ENCODE measurements around the gene SPECC1L. TPM values are rescaled to one million over a fixed set of nuclear protein-coding genes. Genes with fewer than 3 reads are reported as not detected.

The SPECC1L gene
- total and polyA plus RNA-seq, 10 of the 15 experiments (the other 5 are each of a cell fraction or from before 2014, with no cell fraction given), result 1.9 to 40.6 (median 19.1) TPM

- ChIA-PET POLR2A (no interaction called here), RAD21 (ENCODE audit: unreplicated experiment) (no interaction called here), SMC1A (ENCODE audit: uncharacterized antibody, unreplicated experiment) (interaction anchor here (0.6 to 2.4 kb wide), 4 partner anchors 18 to 108 kb away, joined by 3 to 9 read pairs (median 4); no protein-coding TSS in a partner anchor), CTCF (interaction anchor here (1.2 to 1.7 kb wide), 2 partner anchors 19 to 105 kb away, joined by 3 read pairs; no protein-coding TSS in a partner anchor)
- Histone ChIP-seq H3K4me2 (ENCODE audit: control insufficient read depth, insufficient read depth) (no peak overlapping the region), H3K9me3 (replicated peaks; ENCODE audit: control insufficient read depth, insufficient read depth, low read length) (no peaks in the 10 kb centered on the region), H3K27me3 (replicated peaks in 1 of 2; ENCODE audit: control insufficient read depth in 2 of 2, insufficient read depth in 2 of 2, low read length in 1 of 2) (no peaks in the 10 kb centered on the region), H3K36me3 (ENCODE audit: control insufficient read depth in 2 of 2, insufficient read depth in 2 of 2, low read length in 1 of 2) (no peaks in the 10 kb centered on the region; a peak in 1 of 4 replicates), H3K27ac (ENCODE audit: control insufficient read depth, insufficient read depth) (no peak overlapping the region), H4K20me1 (ENCODE audit: control insufficient read depth, insufficient read depth) (no peaks in the 10 kb centered on the region), H3K9ac (ENCODE audit: control insufficient read depth, insufficient read depth, low read length) (no peak overlapping the region), H3K4me3 (no peak overlapping the region), H3K79me2 (ENCODE audit: control insufficient read depth, insufficient read depth, low read length) (no peaks in the 10 kb centered on the region), H3K4me1 (ENCODE audit: control insufficient read depth, insufficient read depth, low read length) (no peaks in the 10 kb centered on the region), H2AFZ (ENCODE audit: control insufficient read depth, low read depth, low read length) (no peak overlapping the region)
- TF ChIP-seq MEF2B (IDR thresholded peaks at IDR 0.05; ENCODE audit: partially characterized antibody, poor library complexity, severe bottlenecking), result no peak
- TF ChIP-seq ZNF592 (IDR thresholded peaks at IDR 0.05), result no peak
- no peak for TF ChIP-seq ZNF384 (IDR thresholded peaks at IDR 0.05; ENCODE audit: borderline replicate concordance, low read depth, low read length)
- no peak for DNase-seq (ENCODE audit: low read depth, low spot score)
- 52% methylated on average over 1 of the region's 1 CpG for WGBS (ENCODE audit: insufficient coverage, insufficient replicate concordance, low lambda C conversion rate, missing lambda C conversion rate)
- in situ Hi-C loops (cut with MboI) (no loop called here), intact Hi-C loops (cut with micrococcal nuclease; ENCODE audit: unreplicated experiment) (no loop called here)
- BruUV-seq (replicated peaks), result no TSS peak
- no peak for FAIRE-seq
- ATAC-seq, result no peak
These were observed 110.2 kb downstream of the SPECC1L start for GRCh38 chr22:24380905-24381230.
